Measurements from ENCODE around the gene SUPT4H1. TPM values are rescaled to one million over a fixed set of nuclear protein-coding genes. Genes with fewer than 3 reads are reported as not detected.

Gene SUPT4H1
- total and polyA plus RNA-seq, 9 of the 15 experiments (the other 6 are each of a cell fraction or from before 2014, with no cell fraction given): 62.1 to 320 (median 117) TPM

GRCh38 chr17:58327363-58328194 lies 24.4 kb downstream of the SUPT4H1 start (continued):
- TF ChIP-seq RERE (CRISPR knock-in tag; IDR thresholded peaks at IDR 0.05; ENCODE audit: borderline replicate concordance): 0 out of 2 replicates have a peak, but pooled peaks have one; percentile 49
- no peak for TF ChIP-seq FOXJ2 (tag; IDR thresholded peaks at IDR 0.05)
- peak; percentile 22; the same call in 1 of the 2 replicates for TF ChIP-seq ZBED1 (IDR thresholded peaks at IDR 0.05)
- TF ChIP-seq MYC (IDR thresholded peaks at IDR 0.05; ENCODE audit: low read depth, low read length): no peak
- TF ChIP-seq MYC (CRISPR knock-in tag; IDR thresholded peaks at IDR 0.05; ENCODE audit: borderline replicate concordance, low read depth): no peak
- TF ChIP-seq TBL1XR1 (IDR thresholded peaks at IDR 0.05; ENCODE audit: low read length in 2 of 2): peak in 1 of 2 experiments; percentile 65; a peak in 1 of 4 replicates
- TF ChIP-seq ZBTB17 (CRISPR knock-in tag; IDR thresholded peaks at IDR 0.05): no peak
- TF ChIP-seq ZNF586 (CRISPR knock-in tag; conservative IDR thresholded peaks at IDR 0.05): no peak
- TF ChIP-seq ATF2 (CRISPR knock-in tag; IDR thresholded peaks at IDR 0.05): no peak
- no peak for TF ChIP-seq CBX2 (IDR thresholded peaks at IDR 0.05; ENCODE audit: insufficient read depth, low read length, poor library complexity, severe bottlenecking)
- TF ChIP-seq ZNF175 (CRISPR knock-in tag; IDR thresholded peaks at IDR 0.05; ENCODE audit: low read depth): no peak
- TF ChIP-seq SOX6 (IDR thresholded peaks at IDR 0.05): no peak
- no peak for TF ChIP-seq DIDO1 (tag; IDR thresholded peaks at IDR 0.05; ENCODE audit: low read depth)
- peak; percentile 87 for TF ChIP-seq SP1 (CRISPR knock-in tag; IDR thresholded peaks at IDR 0.05)
- no peak for TF ChIP-seq ZC3H4 (CRISPR knock-in tag; IDR thresholded peaks at IDR 0.05; ENCODE audit: borderline replicate concordance)
- 0 out of 3 replicates have a peak, but pooled peaks of 1 of the 2 experiments have one; percentile 1 for TF ChIP-seq CBX3 (IDR thresholded peaks at IDR 0.05; ENCODE audit: borderline replicate concordance in 1 of 2, low read length in 2 of 2)
- no peak for TF ChIP-seq ZNF507 (tag; conservative IDR thresholded peaks at IDR 0.05)
- no peak for TF ChIP-seq IFI16 (CRISPR knock-in tag; IDR thresholded peaks at IDR 0.05)
- TF ChIP-seq KAT7 (CRISPR knock-in tag; IDR thresholded peaks at IDR 0.05; ENCODE audit: borderline replicate concordance): 0 out of 2 replicates have a peak, but pooled peaks have one; percentile 8
- TF ChIP-seq PKNOX1 (IDR thresholded peaks at IDR 0.05): no peak
